Tongue (tissue), 2 donors: ENCODE data around the gene TEC. TPM values are rescaled to one million over a fixed set of nuclear protein-coding genes. Genes with fewer than 3 reads are reported as not detected.
"Not testable (repeated sequence)": the region's sequence is repeated elsewhere in the genome, so short reads cannot be mapped to it uniquely, and the experiment has no call there.

ENCODE experiments used
- DNase-seq: peaks from one replicate; pipeline ENCODE4 v3.0.0-alpha.2; 2015
- total RNA-seq: library from RNA; depleted of rRNA; stranded (reverse); fragments of >200 nt; gene quantifications from one replicate; pipeline ENCODE4 v1.2.3, GENCODE V29; 2014

The TEC gene
- total RNA-seq, 1 donor from 2014 or later = 3.2 TPM

GRCh38 chr4:48195853-48196252 is 73.8 kb downstream of the TEC start:
- no peak for DNase-seq

- DNase-seq = no peak
Observed at GRCh38 chr4:48195374-48195773, 74.3 kb downstream of the TEC start.

- no peak for DNase-seq
Observed at GRCh38 chr4:48194971-48195370, 74.7 kb downstream of the TEC start.

GRCh38 chr4:48193921-48194468 is 75.6 kb downstream of the TEC start:
- DNase-seq = no peak

GRCh38 chr4:48193096-48193836 is 76.4 kb downstream of the TEC start:
- no peak for DNase-seq

- no peak for DNase-seq
Observed at GRCh38 chr4:48191758-48192157, 77.9 kb downstream of the TEC start.

- DNase-seq = no peak
Observed at GRCh38 chr4:48190839-48191238, 78.8 kb downstream of the TEC start.

- DNase-seq = no peak
Observed at GRCh38 chr4:48189731-48190130, 79.9 kb downstream of the TEC start.

- DNase-seq = no peak
Observed at GRCh38 chr4:48188390-48188789, 81.2 kb downstream of the TEC start.

GRCh38 chr4:48187813-48188212 is 81.8 kb downstream of the TEC start:
- no peak for DNase-seq

GRCh38 chr4:48187066-48187465 is 82.6 kb downstream of the TEC start:
- DNase-seq = not testable (repeated sequence)

GRCh38 chr4:48186394-48186793 is 83.2 kb downstream of the TEC start:
- not testable (repeated sequence) for DNase-seq

GRCh38 chr4:48184882-48185281 is 84.8 kb downstream of the TEC start:
- no peak for DNase-seq

GRCh38 chr4:48180234-48180633 is 89.4 kb downstream of the TEC start:
- no peak for DNase-seq

- no peak for DNase-seq
Observed at GRCh38 chr4:48178931-48179330, 90.7 kb downstream of the TEC start.

- no peak for DNase-seq
Observed at GRCh38 chr4:48175806-48176205, 93.8 kb downstream of the TEC start.

- DNase-seq = no peak
Observed at GRCh38 chr4:48175328-48175727, 94.3 kb downstream of the TEC start.

- DNase-seq = peak; percentile 19
Observed at GRCh38 chr4:48173056-48173991, 96.3 kb downstream of the TEC start.

GRCh38 chr4:48172651-48173050 is 97.0 kb downstream of the TEC start:
- DNase-seq = no peak

GRCh38 chr4:48169636-48170035 is 100.0 kb downstream of the TEC start:
- no peak for DNase-seq

GRCh38 chr4:48167538-48168263 is 101.9 kb downstream of the TEC start:
- DNase-seq = no peak

GRCh38 chr4:48164561-48164960 is 105.1 kb downstream of the TEC start:
- not testable (repeated sequence) for DNase-seq
